GM15510 (cell line): ENCODE measurements around the gene BSN.

ENCODE experiments used
- POLR2A ChIP-seq: IDR thresholded peaks from 3 replicates; pipeline ENCODE4 v1.6.1; 2011; ENCODE audit warnings: borderline replicate concordance; ENCODE audit not compliant: insufficient read length; ENCODE audit errors: extremely low read depth

Gene BSN

GRCh38 chr3:49650637-49651036 lies 96.4 kb downstream of the BSN start:
- no peak for TF ChIP-seq POLR2A

- TF ChIP-seq POLR2A = no peak
Observed at GRCh38 chr3:49652218-49652902, 98.1 kb downstream of the BSN start.

- TF ChIP-seq POLR2A = no peak
Observed at GRCh38 chr3:49652903-49653415, 98.7 kb downstream of the BSN start.

- TF ChIP-seq POLR2A = no peak
Observed at GRCh38 chr3:49653621-49654020, 99.3 kb downstream of the BSN start.

GRCh38 chr3:49654176-49654825 lies 100.0 kb downstream of the BSN start:
- no peak for TF ChIP-seq POLR2A

GRCh38 chr3:49654955-49655556 lies 100.8 kb downstream of the BSN start:
- no peak for TF ChIP-seq POLR2A

- no peak for TF ChIP-seq POLR2A
Observed at GRCh38 chr3:49655731-49656285, 101.5 kb downstream of the BSN start.

GRCh38 chr3:49656541-49657112 lies 102.3 kb downstream of the BSN start:
- TF ChIP-seq POLR2A = no peak

- no peak for TF ChIP-seq POLR2A
Observed at GRCh38 chr3:49657208-49657915, 103.1 kb downstream of the BSN start.

- no peak for TF ChIP-seq POLR2A
Observed at GRCh38 chr3:49658711-49659110, 104.4 kb downstream of the BSN start.

GRCh38 chr3:49659756-49660155 lies 105.5 kb downstream of the BSN start:
- TF ChIP-seq POLR2A = no peak

GRCh38 chr3:49661281-49661680 lies 107.0 kb downstream of the BSN start:
- TF ChIP-seq POLR2A = no peak

GRCh38 chr3:49662021-49662420 lies 107.7 kb downstream of the BSN start:
- no peak for TF ChIP-seq POLR2A

- no peak for TF ChIP-seq POLR2A
Observed at GRCh38 chr3:49662720-49663413, 108.6 kb downstream of the BSN start.

GRCh38 chr3:49663831-49664230 lies 109.6 kb downstream of the BSN start:
- TF ChIP-seq POLR2A = no peak

GRCh38 chr3:49664300-49664699 lies 110.0 kb downstream of the BSN start:
- no peak for TF ChIP-seq POLR2A
